A673 (cell line): ENCODE results near the gene NPAS2. TPM values are rescaled to one million over a fixed set of nuclear protein-coding genes. Genes with fewer than 3 reads are reported as not detected.

Experiments used
- BruUV-seq: library from RNA; stranded (reverse); fragments of 400-500 nt; replicated peaks from 2 replicates; lab custom pipeline; 2021; lab: Mats Ljungman, UMichigan
- CTCF ChIA-PET: fragments of 300-600 bp; sonication (Branson Sonifier 250); formaldehyde crosslinking; loops from one replicate; lab custom pipeline; 2022; ENCODE audit warnings: antibody characterized with exemption; lab: Charles Lee
- POLR2A ChIA-PET: fragments of 300-600 bp; sonication (Branson Sonifier 250); formaldehyde crosslinking; loops from one replicate; lab custom pipeline; 2022; ENCODE audit warnings: antibody characterized with exemption; ENCODE audit not compliant: low non-redundant PET; lab: Charles Lee
- DNase-seq: peaks from one replicate; pipeline ENCODE4 v3.0.0-alpha.2; 2015; ENCODE audit warnings: low spot score
- H3K27ac ChIP-seq: fragments of 200-600 bp; sonication (generic); 2 replicates; pipeline ENCODE4 v1.5.1; 2016; ENCODE audit warnings: mixed run types, low read depth, mild to moderate bottlenecking, mixed read lengths, antibody characterized with exemption, low read length; ENCODE audit not compliant: poor library complexity, severe bottlenecking
- H3K27me3 ChIP-seq: fragments of 200-600 bp; sonication (generic); replicated peaks from 2 replicates; pipeline ENCODE4 v1.6.1; 2017; ENCODE audit warnings: mixed run types, low read depth, mild to moderate bottlenecking, mixed read lengths, antibody characterized with exemption, low read length; ENCODE audit not compliant: insufficient read depth, poor library complexity
- H3K36me3 ChIP-seq: fragments of 200-600 bp; sonication (generic); 2 replicates; pipeline ENCODE4 v1.6.1; 2016; ENCODE audit warnings: mixed run types, mild to moderate bottlenecking, mixed read lengths, antibody characterized with exemption, low read length; ENCODE audit not compliant: insufficient read depth, poor library complexity, severe bottlenecking
- H3K4me1 ChIP-seq: fragments of 200-600 bp; sonication (generic); 2 replicates; pipeline ENCODE4 v1.6.1; 2017; ENCODE audit warnings: mixed run types, mild to moderate bottlenecking, mixed read lengths, antibody characterized with exemption, low read length; ENCODE audit not compliant: insufficient read depth, poor library complexity, severe bottlenecking
- H3K4me3 ChIP-seq: fragments of 200-600 bp; sonication (generic); 2 replicates; pipeline ENCODE4 v1.5.1; 2016; ENCODE audit warnings: low read depth, mixed run types, mild to moderate bottlenecking, mixed read lengths, low read length; ENCODE audit not compliant: poor library complexity, severe bottlenecking
- H3K9me3 ChIP-seq: fragments of 200-600 bp; sonication (generic); 2 replicates; pipeline ENCODE4 v1.6.1; 2016; ENCODE audit warnings: mixed run types, low read depth, mild to moderate bottlenecking, mixed read lengths, antibody characterized with exemption, low read length; ENCODE audit not compliant: poor library complexity, severe bottlenecking
- CTCF ChIP-seq: fragments of 300-800, 200-600 bp; sonication (generic); conservative IDR thresholded peaks from 2 replicates; pipeline ENCODE4 v1.5.1; 2017; ENCODE audit warnings: low read depth, mild to moderate bottlenecking, antibody characterized with exemption, low read length, moderate library complexity, mixed read lengths
- EZH2 ChIP-seq: fragments of 200-600 bp; sonication (generic); IDR thresholded peaks from 2 replicates; pipeline ENCODE4 v1.6.1; 2017; ENCODE audit warnings: borderline replicate concordance, low read depth, mild to moderate bottlenecking, mixed read lengths, antibody characterized with exemption, low read length; ENCODE audit not compliant: poor library complexity, severe bottlenecking
- intact Hi-C: fragments of 100-400 bp; cut with micrococcal nuclease; formaldehyde crosslinking; loops from one replicate; pipeline ENCODE4 v1.10.0; 2022; ENCODE audit not compliant: unreplicated experiment
- total RNA-seq: library from RNA; stranded (reverse); gene quantifications from 2 replicates; pipeline ENCODE4 v1.2.3, GENCODE V29; 2021

Gene NPAS2
- total RNA-seq, 1 experiment from 2014 or later = 9.4 TPM

DNA sequence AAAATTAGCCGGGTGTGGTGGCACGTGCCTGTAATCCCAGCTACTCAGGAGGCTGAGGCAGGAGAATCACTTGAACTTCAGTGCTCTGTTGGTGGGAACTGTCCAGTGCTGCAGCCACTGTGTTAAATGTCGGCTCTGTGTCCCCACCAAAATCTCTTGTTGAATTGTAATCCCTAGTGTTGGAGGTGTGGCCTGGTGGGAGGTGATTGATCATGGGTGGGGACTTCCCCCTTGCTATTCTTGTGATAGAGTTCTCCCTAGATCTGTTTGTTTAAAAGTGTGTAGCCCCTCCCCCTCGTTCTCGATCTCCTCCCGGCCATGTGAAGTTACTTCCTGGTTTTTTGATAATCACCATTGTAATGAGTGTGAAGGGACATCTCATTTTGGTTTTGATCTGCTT is 172.3 kb downstream of the NPAS2 start:
- Histone ChIP-seq H3K9me3 (no peaks in the 10 kb centered on the region), H3K36me3 (no peaks in the 10 kb centered on the region), H3K4me3 (no peak overlapping the region), H3K4me1 (no peaks in the 10 kb centered on the region), H3K27me3 (no peaks in the 10 kb centered on the region), H3K27ac (no peak overlapping the region)
- CTCF ChIA-PET = no interaction called here
- POLR2A ChIA-PET = no interaction called here
- intact Hi-C loops = no loop called here
- DNase-seq = no peak
- BruUV-seq = no TSS peak
- no peak for TF ChIP-seq CTCF
- no peak for TF ChIP-seq EZH2

GRCh38 chr2:100993294-100993693 is 173.4 kb downstream of the NPAS2 start:
- Histone ChIP-seq H3K27me3 (no peaks in the 10 kb centered on the region), H3K27ac (no peak overlapping the region), H3K4me3 (no peak overlapping the region), H3K4me1 (no peaks in the 10 kb centered on the region), H3K36me3 (no peaks in the 10 kb centered on the region), H3K9me3 (no peaks in the 10 kb centered on the region)
- no TSS peak for BruUV-seq
- ChIA-PET CTCF (no interaction called here), POLR2A (no interaction called here)
- DNase-seq = no peak
- TF ChIP-seq EZH2 = no peak
- no peak for TF ChIP-seq CTCF
- intact Hi-C loops = no loop called here

GRCh38 chr2:100995309-100996075 is 175.6 kb downstream of the NPAS2 start:
- Histone ChIP-seq H3K9me3 (no peaks in the 10 kb centered on the region), H3K27ac (no peak overlapping the region), H3K36me3 (no peaks in the 10 kb centered on the region), H3K4me1 (no peaks in the 10 kb centered on the region), H3K27me3 (no peaks in the 10 kb centered on the region), H3K4me3 (no peak overlapping the region)
- intact Hi-C loops = no loop called here
- TF ChIP-seq CTCF (no peak), EZH2 (no peak)
- CTCF ChIA-PET = no interaction called here
- BruUV-seq = no TSS peak
- no peak for DNase-seq
- POLR2A ChIA-PET = no interaction called here
